GM12878 (cell line): ENCODE measurements around the gene VIPR2. TPM values are rescaled to one million over a fixed set of nuclear protein-coding genes. Genes with fewer than 3 reads are reported as not detected.

Experiments used
- ATAC-seq: fragments of 200-7000 bp; cut with Tn5 transposase; 3 replicates; pipeline ENCODE4 v1.9.1; 2020; ENCODE audit warnings: mild to moderate bottlenecking, moderate library complexity
- BruUV-seq: library from RNA; stranded (reverse); fragments of 400-500 nt; replicated peaks from 2 replicates; lab custom pipeline; 2021; lab: Mats Ljungman, UMichigan
- CTCF ChIA-PET: fragments of 300-600 bp; sonication (Branson Sonifier 250); formaldehyde crosslinking; extraction: SDS; loops from one replicate; lab custom pipeline; 2021; ENCODE audit warnings: inconsistent platforms; lab: Yijun Ruan, JAX
- POLR2A ChIA-PET: fragments of 350-600 bp; formaldehyde crosslinking; extraction: SDS; loops from one replicate; lab custom pipeline; 2021; ENCODE audit warnings: inconsistent platforms; lab: Charles Lee
- RAD21 ChIA-PET: fragments of 300-600 bp; sonication (Branson Sonifier 250); formaldehyde crosslinking; loops from one replicate; lab custom pipeline; 2023; ENCODE audit warnings: antibody characterized with exemption; ENCODE audit not compliant: unreplicated experiment; lab: Charles Lee
- SMC1A ChIA-PET: fragments of 300-600 bp; sonication (Branson Sonifier 250); formaldehyde crosslinking; loops from one replicate; lab custom pipeline; 2023; ENCODE audit not compliant: unreplicated experiment, uncharacterized antibody; lab: Charles Lee
- DNase-seq: peaks from one replicate; pipeline ENCODE4 v3.0.0-alpha.2; 2011; ENCODE audit warnings: low read depth, low spot score
- FAIRE-seq: peaks from 3 replicates; lab custom pipeline; 2011; peaks lifted over from hg19 to GRCh38; lab: Jason Lieb, UNC
- H2AFZ ChIP-seq: 2 replicates; pipeline ENCODE4 v1.6.0; 2011; ENCODE audit warnings: low read depth, low read length, control low read depth; ENCODE audit not compliant: control insufficient read depth
- H3K27ac ChIP-seq: 2 replicates; pipeline ENCODE4 v1.5.1; 2011; ENCODE audit warnings: control low read depth; ENCODE audit not compliant: control insufficient read depth, insufficient read depth
- H3K27me3 ChIP-seq, 2 experiments: replicated peaks in 1 of 2; 2 replicates each; pipeline versions ENCODE4 v1.6.0 to v1.6.1; 2011; ENCODE audit warnings: low read length in 1 of 2; ENCODE audit not compliant: control insufficient read depth in 2 of 2, insufficient read depth in 2 of 2
- H3K36me3 ChIP-seq, 2 experiments: 2 replicates each; pipeline ENCODE4 v1.5.1; 2011; ENCODE audit warnings: low read length in 1 of 2; ENCODE audit not compliant: control insufficient read depth in 2 of 2, insufficient read depth in 2 of 2
- H3K4me1 ChIP-seq: 2 replicates; pipeline ENCODE4 v1.6.1; 2011; ENCODE audit warnings: mild to moderate bottlenecking, low read length, moderate library complexity, mixed read lengths; ENCODE audit not compliant: control insufficient read depth, insufficient read depth
- H3K4me2 ChIP-seq: 2 replicates; pipeline ENCODE4 v1.6.0; 2011; ENCODE audit warnings: control low read depth; ENCODE audit not compliant: control insufficient read depth, insufficient read depth
- H3K4me3 ChIP-seq: fragments of 200-600 bp; sonication (generic); 2 replicates; pipeline ENCODE4 v1.5.1; 2016
- H3K79me2 ChIP-seq: 2 replicates; pipeline ENCODE4 v1.6.0; 2011; ENCODE audit warnings: low read length; ENCODE audit not compliant: control insufficient read depth, insufficient read depth
- H3K9ac ChIP-seq: 2 replicates; pipeline ENCODE4 v1.8.0; 2011; ENCODE audit warnings: low read length, control low read depth, mixed read lengths; ENCODE audit not compliant: control insufficient read depth, insufficient read depth
- H3K9me3 ChIP-seq: replicated peaks from 3 replicates; pipeline ENCODE4 v1.5.1; 2011; ENCODE audit warnings: mild to moderate bottlenecking, low read length; ENCODE audit not compliant: control insufficient read depth, insufficient read depth
- H4K20me1 ChIP-seq: 2 replicates; pipeline ENCODE4 v1.6.0; 2011; ENCODE audit not compliant: control insufficient read depth, insufficient read depth
- CHD2 ChIP-seq: IDR thresholded peaks from 2 replicates; pipeline ENCODE4 v1.6.1; 2011; ENCODE audit warnings: low read depth, low read length, improper control_type of control experiment, borderline replicate concordance
- EZH2 ChIP-seq: IDR thresholded peaks from 2 replicates; pipeline ENCODE4 v1.6.1; 2012; ENCODE audit warnings: low read depth, mild to moderate bottlenecking, control low read depth, inconsistent platforms, low read length, borderline replicate concordance; ENCODE audit not compliant: control insufficient read depth
- FOXM1 ChIP-seq: IDR thresholded peaks from 2 replicates; pipeline ENCODE4 v1.6.1; 2012; ENCODE audit warnings: low read depth, mild to moderate bottlenecking, inconsistent platforms, low read length, moderate library complexity
- GABPA ChIP-seq: IDR thresholded peaks from 2 replicates; pipeline ENCODE4 v1.6.1; 2014; ENCODE audit warnings: antibody characterized with exemption, low read depth, mild to moderate bottlenecking, inconsistent platforms
- IKZF1 ChIP-seq: fragments of 450-650 bp; conservative IDR thresholded peaks from 2 replicates; pipeline ENCODE4 v1.6.1; 2017; ENCODE audit warnings: antibody characterized with exemption, mild to moderate bottlenecking
- KAT2A ChIP-seq: conservative IDR thresholded peaks from 2 replicates; pipeline ENCODE4 v1.6.1; 2011; ENCODE audit warnings: low read depth, low read length; ENCODE audit not compliant: control insufficient read depth
- NFIC ChIP-seq: IDR thresholded peaks from 2 replicates; pipeline ENCODE4 v1.6.1; 2012; ENCODE audit warnings: low read depth, mild to moderate bottlenecking, inconsistent platforms, low read length, moderate library complexity
- NFYB ChIP-seq: IDR thresholded peaks from 2 replicates; pipeline ENCODE4 v1.6.1; 2011; ENCODE audit warnings: low read depth, mild to moderate bottlenecking, low read length, improper control_type of control experiment, moderate library complexity; ENCODE audit not compliant: insufficient read depth
- PAX8 ChIP-seq: fragments of 450-650 bp; IDR thresholded peaks from 2 replicates; pipeline ENCODE4 v1.6.1; 2017; ENCODE audit warnings: mild to moderate bottlenecking, moderate library complexity
- RAD21 ChIP-seq: IDR thresholded peaks from 2 replicates; pipeline ENCODE4 v1.6.1; 2011; ENCODE audit warnings: mild to moderate bottlenecking, low read depth, low read length, moderate library complexity; ENCODE audit not compliant: insufficient read depth
- SIN3A ChIP-seq: IDR thresholded peaks from 2 replicates; pipeline ENCODE4 v1.6.1; 2012; ENCODE audit warnings: low read depth, low read length, improper control_type of control experiment
- STAT3 ChIP-seq: IDR thresholded peaks from 2 replicates; pipeline ENCODE4 v1.6.1; 2011; ENCODE audit warnings: low read depth, low read length, improper control_type of control experiment
- TCF3 ChIP-seq: IDR thresholded peaks from 2 replicates; pipeline ENCODE4 v1.6.1; 2012; ENCODE audit warnings: low read depth, mild to moderate bottlenecking, low read length, borderline replicate concordance; ENCODE audit not compliant: insufficient read depth
- ZBED1 ChIP-seq: IDR thresholded peaks from 2 replicates; pipeline ENCODE4 v1.6.1; 2016; ENCODE audit warnings: borderline replicate concordance
- ZNF384 ChIP-seq: IDR thresholded peaks from 2 replicates; pipeline ENCODE4 v1.6.1; 2012; ENCODE audit warnings: low read depth, mild to moderate bottlenecking, low read length, improper control_type of control experiment, borderline replicate concordance
- WGBS: methylation state at CpG from one replicate; pipeline ENCODE4 v1.1.6; 2016; ENCODE audit warnings: low lambda C conversion rate; ENCODE audit not compliant: insufficient replicate concordance, insufficient coverage; ENCODE audit errors: missing lambda C conversion rate; 5-methylcytosine and 5-hydroxymethylcytosine counted together
- in situ Hi-C: fragments of 300-500 bp; cut with MboI; formaldehyde crosslinking; loops from 9 replicates; pipeline ENCODE4 v1.14.3; 2018; ENCODE audit warnings: mixed read lengths
- intact Hi-C: fragments of 100-400 bp; cut with micrococcal nuclease; formaldehyde crosslinking; loops from one replicate; pipeline ENCODE4 v1.14.2; 2022; ENCODE audit not compliant: unreplicated experiment
- polyA plus RNA-seq, 11 experiments: library from polyadenylated mRNA; depleted of rRNA in 4 of 11; unstranded in 6 of 11; stranded (reverse) in 5 of 11; fragments of >200 nt; fragmentation: Nextera tagmentation in 4 of 11; fragmentation: Illumina TruSeq in 1 of 11; extraction: Ambion mirVana in 4 of 11; extraction: Trizol in 1 of 11; gene quantifications; 1 replicate in 1 of 11; 2 replicates in 10 of 11; pipeline versions ENCODE4 v1.2.1 to v1.2.3, GENCODE V29; 2011 to 2016; ENCODE audit warnings: inconsistent platforms in 2 of 11, missing spikeins in 2 of 11, low read depth in 1 of 11
- total RNA-seq, 4 experiments: library from RNA; depleted of rRNA in 3 of 4; stranded (reverse); fragments of >200 nt in 3 of 4; fragmentation: Illumina TruSeq in 1 of 4; extraction: Trizol in 1 of 4; gene quantifications; 2 replicates each; pipeline versions ENCODE4 v1.2.1 to v1.2.3, GENCODE V29; 2013 to 2021
- TF ChIP-seq, protein P1 (sequence below): IDR thresholded peaks from 2 replicates; pipeline ENCODE4 v1.6.1; 2011; ENCODE audit warnings: borderline replicate concordance, low read depth, mild to moderate bottlenecking, moderate library complexity, low read length; ENCODE audit not compliant: insufficient read depth, poor library complexity, severe bottlenecking
- TF ChIP-seq, protein P2 (sequence below), 3 experiments: IDR thresholded peaks in 2 of 3; conservative IDR thresholded peaks in 1 of 3; 2 replicates each; pipeline ENCODE4 v1.5.1; 2011; ENCODE audit warnings: low read depth in 3 of 3, low read length in 3 of 3, mild to moderate bottlenecking in 3 of 3, control low read depth in 2 of 3, moderate library complexity in 2 of 3, inconsistent platforms in 1 of 3, mixed read lengths in 1 of 3; ENCODE audit not compliant: control insufficient read depth in 2 of 3, insufficient read depth in 1 of 3; ENCODE audit errors: extremely low read depth in 1 of 3

VIPR2 gene
- total and polyA plus RNA-seq, 10 of the 15 experiments (the other 5 are each of a cell fraction or from before 2014, with no cell fraction given) = not detected

DNA sequence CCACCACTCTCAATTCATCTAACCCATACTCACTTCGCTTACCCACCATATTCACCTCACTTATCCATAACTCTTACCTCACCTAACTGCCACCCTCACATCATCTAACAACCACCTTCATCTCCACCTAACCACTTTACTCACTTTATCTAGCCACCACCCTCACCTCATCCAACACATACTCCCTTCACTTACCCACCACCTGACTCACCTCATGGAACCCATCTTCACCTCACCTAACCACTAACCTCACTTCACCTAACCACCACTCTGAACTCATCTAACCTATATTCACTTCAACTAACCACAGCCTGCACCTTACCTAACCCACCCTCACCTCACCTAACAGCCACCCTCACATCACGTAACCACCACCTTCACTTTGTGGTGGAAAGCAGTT, 84.2 kb downstream of the VIPR2 start (continued):
- no peak for TF ChIP-seq NFYB
- no peak for TF ChIP-seq NFIC
- TF ChIP-seq, protein P1, sequence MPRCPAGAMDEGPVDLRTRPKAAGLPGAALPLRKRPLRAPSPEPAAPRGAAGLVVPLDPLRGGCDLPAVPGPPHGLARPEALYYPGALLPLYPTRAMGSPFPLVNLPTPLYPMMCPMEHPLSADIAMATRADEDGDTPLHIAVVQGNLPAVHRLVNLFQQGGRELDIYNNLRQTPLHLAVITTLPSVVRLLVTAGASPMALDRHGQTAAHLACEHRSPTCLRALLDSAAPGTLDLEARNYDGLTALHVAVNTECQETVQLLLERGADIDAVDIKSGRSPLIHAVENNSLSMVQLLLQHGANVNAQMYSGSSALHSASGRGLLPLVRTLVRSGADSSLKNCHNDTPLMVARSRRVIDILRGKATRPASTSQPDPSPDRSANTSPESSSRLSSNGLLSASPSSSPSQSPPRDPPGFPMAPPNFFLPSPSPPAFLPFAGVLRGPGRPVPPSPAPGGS = no peak
- no peak for TF ChIP-seq ZBED1
- no peak for TF ChIP-seq FOXM1
- no peak for TF ChIP-seq GABPA

- TF ChIP-seq IKZF1 (no peak), FOXM1 (no peak), CHD2 (no peak), SIN3A (no peak), KAT2A (no peak), TCF3 (no peak), STAT3 (no peak), PAX8 (no peak), RAD21 (no peak), EZH2 (no peak), ZNF384 (no peak)
- TF ChIP-seq, protein P2, sequence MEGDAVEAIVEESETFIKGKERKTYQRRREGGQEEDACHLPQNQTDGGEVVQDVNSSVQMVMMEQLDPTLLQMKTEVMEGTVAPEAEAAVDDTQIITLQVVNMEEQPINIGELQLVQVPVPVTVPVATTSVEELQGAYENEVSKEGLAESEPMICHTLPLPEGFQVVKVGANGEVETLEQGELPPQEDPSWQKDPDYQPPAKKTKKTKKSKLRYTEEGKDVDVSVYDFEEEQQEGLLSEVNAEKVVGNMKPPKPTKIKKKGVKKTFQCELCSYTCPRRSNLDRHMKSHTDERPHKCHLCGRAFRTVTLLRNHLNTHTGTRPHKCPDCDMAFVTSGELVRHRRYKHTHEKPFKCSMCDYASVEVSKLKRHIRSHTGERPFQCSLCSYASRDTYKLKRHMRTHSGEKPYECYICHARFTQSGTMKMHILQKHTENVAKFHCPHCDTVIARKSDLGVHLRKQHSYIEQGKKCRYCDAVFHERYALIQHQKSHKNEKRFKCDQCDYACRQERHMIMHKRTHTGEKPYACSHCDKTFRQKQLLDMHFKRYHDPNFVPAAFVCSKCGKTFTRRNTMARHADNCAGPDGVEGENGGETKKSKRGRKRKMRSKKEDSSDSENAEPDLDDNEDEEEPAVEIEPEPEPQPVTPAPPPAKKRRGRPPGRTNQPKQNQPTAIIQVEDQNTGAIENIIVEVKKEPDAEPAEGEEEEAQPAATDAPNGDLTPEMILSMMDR (IDR thresholded peaks at IDR 0.05 in 2 of 3, conservative IDR thresholded peaks at IDR 0.05 in 1 of 3; ENCODE audit: control insufficient read depth in 2 of 3, extremely low read depth in 1 of 3, insufficient read depth in 1 of 3, low read depth in 3 of 3, low read length in 3 of 3) = no peak
- ChIA-PET CTCF (no interaction called here), POLR2A (no interaction called here), SMC1A (no interaction called here), RAD21 (no interaction called here)
- Histone ChIP-seq H3K4me3 (no peak overlapping the region), H3K4me1 (no peaks in the 10 kb centered on the region), H3K79me2 (no peaks in the 10 kb centered on the region), H3K9me3 (no peaks in the 10 kb centered on the region; the same call in 2 of the 3 replicates), H4K20me1 (no peaks in the 10 kb centered on the region), H3K9ac (no peak overlapping the region), H3K27ac (no peak overlapping the region), H3K27me3 (no peaks in the 10 kb centered on the region; a peak in 1 of 4 replicates), H3K36me3 (no peaks in the 10 kb centered on the region), H2AFZ (no peak overlapping the region), H3K4me2 (no peak overlapping the region)
- no peak for FAIRE-seq
- 24% methylated on average over 3 of the region's 3 CpGs for WGBS
- no peak for ATAC-seq
- DNase-seq = no peak
- intact Hi-C loops (no loop called here), in situ Hi-C loops (no loop called here)
- BruUV-seq = no TSS peak
Measured at GRCh38 chr7:159059629-159060028, 85.0 kb downstream of the VIPR2 start.
